OCI-LY3 (cell line): ENCODE results near the gene CNGB1.

Source experiments
- H2AFZ ChIP-seq: fragments of 200-600, 300-600 bp; shearing (Covaris generic); 2 replicates; pipeline ENCODE4 v1.6.0; 2014; ENCODE audit warnings: antibody characterized with exemption, low read depth, low read length
- H3K27ac ChIP-seq: fragments of 200-600, 300-600 bp; sonication (generic); 2 replicates; pipeline ENCODE4 v1.5.1; 2014; ENCODE audit warnings: mild to moderate bottlenecking, low read length, moderate library complexity, mixed read lengths
- H3K27me3 ChIP-seq: fragments of 200-600, 300-600 bp; sonication (generic); 2 replicates; pipeline ENCODE4 v1.6.1; 2014; ENCODE audit warnings: low read depth, low read length, mixed read lengths
- H3K36me3 ChIP-seq: fragments of 200-600, 300-600 bp; sonication (generic); replicated peaks from 2 replicates; pipeline ENCODE3; 2014; ENCODE audit warnings: low read depth, low read length, mixed read lengths
- H3K4me1 ChIP-seq: fragments of 300-600, 200-600 bp; sonication (generic); 2 replicates; pipeline ENCODE4 v1.6.1; 2014; ENCODE audit warnings: low read length, mixed read lengths
- H3K4me2 ChIP-seq: fragments of 200-600, 300-600 bp; sonication (generic); 2 replicates; pipeline ENCODE4 v1.6.1; 2014; ENCODE audit warnings: low read length, mixed read lengths
- H3K4me3 ChIP-seq: fragments of 300-600, 200-600 bp; sonication (generic); 2 replicates; pipeline ENCODE4 v1.5.1; 2014; ENCODE audit warnings: antibody characterized with exemption, mild to moderate bottlenecking, low read length, moderate library complexity
- H3K79me2 ChIP-seq: fragments of 300-600, 200-600 bp; shearing (Covaris generic); 2 replicates; pipeline ENCODE4 v1.6.1; 2014; ENCODE audit warnings: mild to moderate bottlenecking, low read length, mixed read lengths
- H3K9ac ChIP-seq: fragments of 300-600, 200-600 bp; shearing (Covaris generic); 2 replicates; pipeline ENCODE4 v1.6.0; 2014; ENCODE audit warnings: mild to moderate bottlenecking, low read length, moderate library complexity
- H3K9me3 ChIP-seq: fragments of 200-600, 300-600 bp; shearing (Covaris generic); 2 replicates; pipeline ENCODE4 v1.6.1; 2014; ENCODE audit warnings: low read length, mixed read lengths; ENCODE audit not compliant: insufficient read depth
- H4K20me1 ChIP-seq: fragments of 200-600, 300-600 bp; sonication (generic); 2 replicates; pipeline ENCODE4 v1.6.1; 2016; ENCODE audit warnings: low read length, mixed read lengths; ENCODE audit not compliant: insufficient read depth
- CTCF ChIP-seq: fragments of 200-600, 300-600 bp; sonication (generic); IDR thresholded peaks from 2 replicates; pipeline ENCODE4 v1.5.1; 2014; ENCODE audit warnings: antibody characterized with exemption, low read length, low read depth
- EZH2phosphoT487 ChIP-seq: fragments of 200-600 bp; shearing (Covaris generic); IDR thresholded peaks from 2 replicates; pipeline ENCODE4 v1.6.1; 2018; ENCODE audit warnings: antibody characterized with exemption, mixed run types, low read depth

The CNGB1 gene

GRCh38 chr16:57956270-57956808 lies 14.6 kb downstream of the CNGB1 start:
- H3K4me2 ChIP-seq = no peak overlapping the region

GRCh38 chr16:57955572-57956188 lies 15.2 kb downstream of the CNGB1 start:
- Histone ChIP-seq H3K4me3 (no peak overlapping the region), H4K20me1 (no peaks in the 10 kb centered on the region), H3K27ac (no peak overlapping the region), H3K79me2 (no peaks in the 10 kb centered on the region), H3K27me3 (peaks cover 13% of the 10 kb centered on the region; the same call in 1 of the 2 replicates), H3K9me3 (no peaks in the 10 kb centered on the region), H3K4me2 (no peak overlapping the region), H3K36me3 (no peaks in the 10 kb centered on the region), H2AFZ (no peak overlapping the region), H3K4me1 (no peaks in the 10 kb centered on the region), H3K9ac (no peak overlapping the region)
- TF ChIP-seq EZH2phosphoT487 (no peak), CTCF (no peak)

More at GRCh38 chr16:57956270-57956808, 14.6 kb downstream of the CNGB1 start:
- H3K27me3 ChIP-seq = peaks cover 9% of the 10 kb centered on the region; the same call in 1 of the 2 replicates
- H3K4me3 ChIP-seq = no peak overlapping the region
- no peaks in the 10 kb centered on the region for H4K20me1 ChIP-seq
- H3K9ac ChIP-seq = no peak overlapping the region
- no peak overlapping the region for H3K27ac ChIP-seq
- no peaks in the 10 kb centered on the region for H3K79me2 ChIP-seq
- H3K9me3 ChIP-seq = no peaks in the 10 kb centered on the region
- H2AFZ ChIP-seq = no peak overlapping the region
- TF ChIP-seq EZH2phosphoT487 (no peak), CTCF (no peak)
- no peaks in the 10 kb centered on the region for H3K36me3 ChIP-seq
- no peaks in the 10 kb centered on the region for H3K4me1 ChIP-seq

GRCh38 chr16:57953857-57954256 lies 17.1 kb downstream of the CNGB1 start:
- H2AFZ ChIP-seq = no peak overlapping the region

GRCh38 chr16:57952909-57953308 lies 18.0 kb downstream of the CNGB1 start:
- Histone ChIP-seq H3K9me3 (no peaks in the 10 kb centered on the region), H4K20me1 (no peaks in the 10 kb centered on the region)
- no peak for TF ChIP-seq EZH2phosphoT487
- no peak for TF ChIP-seq CTCF

More at GRCh38 chr16:57953857-57954256, 17.1 kb downstream of the CNGB1 start:
- no peaks in the 10 kb centered on the region for H3K9me3 ChIP-seq
- no peaks in the 10 kb centered on the region for H3K4me1 ChIP-seq
- H4K20me1 ChIP-seq = no peaks in the 10 kb centered on the region
- H3K4me3 ChIP-seq = no peak overlapping the region
- H3K36me3 ChIP-seq = no peaks in the 10 kb centered on the region
- no peaks in the 10 kb centered on the region for H3K79me2 ChIP-seq
- no peak overlapping the region for H3K4me2 ChIP-seq
- peaks cover 13% of the 10 kb centered on the region; the same call in 1 of the 2 replicates for H3K27me3 ChIP-seq
- no peak overlapping the region for H3K9ac ChIP-seq
- H3K27ac ChIP-seq = no peak overlapping the region
- TF ChIP-seq EZH2phosphoT487 (no peak), CTCF (no peak)

More at GRCh38 chr16:57952909-57953308, 18.0 kb downstream of the CNGB1 start:
- peaks cover 13% of the 10 kb centered on the region for H3K27me3 ChIP-seq
- no peak overlapping the region for H3K4me3 ChIP-seq
- H3K4me1 ChIP-seq = no peaks in the 10 kb centered on the region
- no peak overlapping the region for H2AFZ ChIP-seq
- no peaks in the 10 kb centered on the region for H3K79me2 ChIP-seq
- no peak overlapping the region for H3K4me2 ChIP-seq
- H3K27ac ChIP-seq = no peak overlapping the region
- no peak overlapping the region for H3K9ac ChIP-seq
- H3K36me3 ChIP-seq = no peaks in the 10 kb centered on the region
